HEK293 (cell line): ENCODE data around the gene WDR7.

Experiments
- CTCF ChIA-PET: fragments of 350-600 bp; formaldehyde crosslinking; extraction: SDS; loops from one replicate; lab custom pipeline; 2021; ENCODE audit warnings: antibody characterized with exemption; lab: Yijun Ruan, JAX
- POLR2A ChIA-PET: fragments of 300-600 bp; formaldehyde crosslinking; extraction: SDS; loops from one replicate; lab custom pipeline; 2020; ENCODE audit warnings: antibody characterized with exemption, inconsistent platforms; lab: Yijun Ruan, JAX
- H3K27ac ChIP-seq: fragments of 200-500 bp; sonication (Bioruptor generic); 2 replicates; pipeline ENCODE4 v1.5.1; 2014; ENCODE audit warnings: low read depth, low read length, control low read depth, inconsistent platforms; ENCODE audit errors: extremely low read depth
- H3K36me3 ChIP-seq, 2 experiments: fragments of 200-500 bp in 1 of 2; sonication (Bioruptor generic) in 1 of 2; 1 replicate in 1 of 2; 2 replicates in 1 of 2; pipeline ENCODE4 v1.5.1; 2014 to 2017; ENCODE audit warnings: inconsistent platforms in 2 of 2, low read length in 2 of 2; ENCODE audit not compliant: control insufficient read depth in 2 of 2, insufficient read depth in 1 of 2
- H3K4me1 ChIP-seq: fragments of 200-500 bp; sonication (Bioruptor generic); 2 replicates; pipeline ENCODE4 v1.5.1; 2014; ENCODE audit warnings: mild to moderate bottlenecking, low read length, inconsistent platforms; ENCODE audit not compliant: control insufficient read depth, insufficient read depth
- H3K4me3 ChIP-seq: 2 replicates; pipeline ENCODE4 v1.5.1; 2011; ENCODE audit warnings: low read depth, mild to moderate bottlenecking, control low read depth, low read length, moderate library complexity
- H3K9me3 ChIP-seq: fragments of 200-500 bp; sonication (Bioruptor generic); 2 replicates; pipeline ENCODE4 v1.5.1; 2014; ENCODE audit warnings: low read depth, low read length, inconsistent platforms; ENCODE audit not compliant: control insufficient read depth, insufficient read depth
- BCL6B ChIP-seq: fragments of 450-650 bp; formaldehyde crosslinking; IDR thresholded peaks from 2 replicates; pipeline ENCODE4 v1.5.1; 2017; ENCODE audit warnings: missing biosample characterization, missing genetic modification characterization
- PATZ1 ChIP-seq: fragments of 450-650 bp; formaldehyde crosslinking; IDR thresholded peaks from 2 replicates; pipeline ENCODE4 v1.5.1; 2016; ENCODE audit warnings: missing biosample characterization, missing genetic modification characterization
- ZBTB17 ChIP-seq: fragments of 450-650 bp; formaldehyde crosslinking; IDR thresholded peaks from 2 replicates; pipeline ENCODE4 v1.5.1; 2016; ENCODE audit warnings: missing biosample characterization, missing genetic modification characterization
- ZBTB44 ChIP-seq: fragments of 450-650 bp; IDR thresholded peaks from 2 replicates; pipeline ENCODE4 v1.5.1; 2018; ENCODE audit warnings: missing biosample characterization, mild to moderate bottlenecking, missing genetic modification characterization
- ZFP69B ChIP-seq: fragments of 450-650 bp; formaldehyde crosslinking; IDR thresholded peaks from 2 replicates; pipeline ENCODE4 v1.5.1; 2016; ENCODE audit warnings: missing biosample characterization, missing genetic modification characterization
- ZNF112 ChIP-seq: fragments of 450-650 bp; formaldehyde crosslinking; IDR thresholded peaks from 2 replicates; pipeline ENCODE4 v1.5.0; 2017; ENCODE audit warnings: missing biosample characterization, missing genetic modification characterization
- ZNF155 ChIP-seq: fragments of 450-650 bp; formaldehyde crosslinking; IDR thresholded peaks from 2 replicates; pipeline ENCODE4 v1.5.1; 2016; ENCODE audit warnings: missing biosample characterization, missing genetic modification characterization
- ZNF18 ChIP-seq: fragments of 450-650 bp; formaldehyde crosslinking; IDR thresholded peaks from 2 replicates; pipeline ENCODE4 v1.5.1; 2016; ENCODE audit warnings: missing biosample characterization, missing genetic modification characterization
- ZNF202 ChIP-seq: fragments of 450-650 bp; formaldehyde crosslinking; IDR thresholded peaks from 2 replicates; pipeline ENCODE4 v1.5.1; 2016; ENCODE audit warnings: missing biosample characterization, missing genetic modification characterization, borderline replicate concordance
- ZNF221 ChIP-seq: fragments of 450-650 bp; formaldehyde crosslinking; IDR thresholded peaks from 2 replicates; pipeline ENCODE4 v1.5.1; 2017; ENCODE audit warnings: missing biosample characterization, missing genetic modification characterization, borderline replicate concordance
- ZNF223 ChIP-seq: fragments of 450-650 bp; formaldehyde crosslinking; IDR thresholded peaks from 2 replicates; pipeline ENCODE4 v1.5.1; 2016; ENCODE audit warnings: missing biosample characterization, missing genetic modification characterization
- ZNF426 ChIP-seq: fragments of 450-650 bp; formaldehyde crosslinking; IDR thresholded peaks from 2 replicates; pipeline ENCODE4 v1.5.1; 2017; ENCODE audit warnings: missing biosample characterization, missing genetic modification characterization, mild to moderate bottlenecking, inconsistent platforms, moderate library complexity
- ZNF514 ChIP-seq: fragments of 450-650 bp; formaldehyde crosslinking; IDR thresholded peaks from 2 replicates; pipeline ENCODE4 v1.5.1; 2016; ENCODE audit warnings: missing biosample characterization, missing genetic modification characterization
- ZNF558 ChIP-seq: fragments of 450-650 bp; formaldehyde crosslinking; IDR thresholded peaks from 2 replicates; pipeline ENCODE4 v1.5.1; 2016; ENCODE audit warnings: missing biosample characterization, missing genetic modification characterization
- ZNF561 ChIP-seq: fragments of 450-650 bp; IDR thresholded peaks from 2 replicates; pipeline ENCODE4 v1.5.1; 2018; ENCODE audit warnings: missing biosample characterization, missing genetic modification characterization, borderline replicate concordance
- ZNF677 ChIP-seq: fragments of 450-650 bp; IDR thresholded peaks from 2 replicates; pipeline ENCODE4 v1.5.0; 2018; ENCODE audit warnings: missing biosample characterization, mild to moderate bottlenecking, missing genetic modification characterization, moderate library complexity
- TF ChIP-seq, protein P1 (sequence below): fragments of 450-650 bp; formaldehyde crosslinking; IDR thresholded peaks from 2 replicates; pipeline ENCODE4 v1.5.1; 2016; ENCODE audit warnings: missing biosample characterization, missing genetic modification characterization
- TF ChIP-seq, protein P2 (sequence below): fragments of 450-650 bp; formaldehyde crosslinking; IDR thresholded peaks from 2 replicates; pipeline ENCODE4 v1.5.1; 2016; ENCODE audit warnings: missing biosample characterization, missing genetic modification characterization

WDR7 gene

DNA sequence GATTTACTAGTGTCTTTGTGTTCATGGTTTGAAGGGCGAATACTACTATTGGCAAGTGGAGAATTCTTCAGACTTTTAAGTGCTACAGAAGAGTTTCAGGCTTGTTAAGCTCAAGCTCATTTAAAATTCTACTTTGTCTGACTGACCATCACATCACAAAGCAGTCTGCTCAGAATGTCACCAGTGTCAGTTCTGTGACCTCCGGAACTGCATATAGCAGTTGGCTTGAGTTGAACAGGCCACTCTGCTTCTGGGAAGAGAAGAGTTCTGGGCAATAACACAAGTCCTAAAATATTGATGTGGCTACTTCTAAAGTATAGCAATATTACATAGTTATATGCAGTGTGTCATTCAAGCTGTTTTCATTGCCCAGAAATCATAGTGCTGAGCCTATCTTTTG lies 250.8 kb downstream of the WDR7 start (continued):
- TF ChIP-seq, protein P1, sequence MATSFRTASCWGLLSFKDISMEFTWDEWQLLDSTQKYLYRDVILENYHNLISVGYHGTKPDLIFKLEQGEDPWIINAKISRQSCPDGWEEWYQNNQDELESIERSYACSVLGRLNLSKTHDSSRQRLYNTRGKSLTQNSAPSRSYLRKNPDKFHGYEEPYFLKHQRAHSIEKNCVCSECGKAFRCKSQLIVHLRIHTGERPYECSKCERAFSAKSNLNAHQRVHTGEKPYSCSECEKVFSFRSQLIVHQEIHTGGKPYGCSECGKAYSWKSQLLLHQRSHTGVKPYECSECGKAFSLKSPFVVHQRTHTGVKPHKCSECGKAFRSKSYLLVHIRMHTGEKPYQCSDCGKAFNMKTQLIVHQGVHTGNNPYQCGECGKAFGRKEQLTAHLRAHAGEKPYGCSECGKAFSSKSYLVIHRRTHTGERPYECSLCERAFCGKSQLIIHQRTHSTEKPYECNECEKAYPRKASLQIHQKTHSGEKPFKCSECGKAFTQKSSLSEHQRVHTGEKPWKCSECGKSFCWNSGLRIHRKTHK (tag by site-specific recombination), result no peak
- no peak for TF ChIP-seq ZNF558 (tag by site-specific recombination)
- TF ChIP-seq, all 188 proteins: peak for 0

DNA sequence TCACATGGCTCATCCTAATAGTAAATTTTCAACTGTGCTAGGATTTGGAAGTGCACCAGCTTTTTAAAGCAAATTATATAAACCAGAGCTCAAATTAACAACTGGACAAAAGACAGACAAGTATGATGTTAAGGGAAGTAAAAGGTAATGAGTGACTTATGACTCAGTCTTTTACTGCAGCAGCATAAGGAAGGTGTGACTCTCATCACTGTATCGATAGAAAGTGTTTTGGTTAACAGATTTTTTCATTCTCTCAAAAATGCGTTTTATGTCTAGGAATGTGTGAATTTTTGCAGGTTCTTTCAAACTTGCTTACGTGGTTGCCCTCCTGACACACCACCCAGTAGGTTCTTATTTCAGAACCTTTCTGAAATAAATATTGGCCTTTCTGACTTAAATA lies 251.5 kb downstream of the WDR7 start:
- CTCF ChIA-PET, result no interaction called here
- no peaks in the 10 kb centered on the region for H3K9me3 ChIP-seq
- H3K4me3 ChIP-seq, result no peak overlapping the region
- no peaks in the 10 kb centered on the region for H3K36me3 ChIP-seq
- TF ChIP-seq BCL6B (tag by site-specific recombination), result no peak
- TF ChIP-seq ZBTB44 (tag by site-specific recombination), result no peak
- TF ChIP-seq ZNF18 (tag by site-specific recombination), result no peak
- TF ChIP-seq ZNF112 (tag by site-specific recombination), result no peak
- TF ChIP-seq ZBTB17 (tag by site-specific recombination), result no peak
- no peak for TF ChIP-seq ZNF223 (tag by site-specific recombination)
- TF ChIP-seq ZNF561, result no peak
- TF ChIP-seq ZNF221 (tag by site-specific recombination), result no peak
- TF ChIP-seq, protein P2, sequence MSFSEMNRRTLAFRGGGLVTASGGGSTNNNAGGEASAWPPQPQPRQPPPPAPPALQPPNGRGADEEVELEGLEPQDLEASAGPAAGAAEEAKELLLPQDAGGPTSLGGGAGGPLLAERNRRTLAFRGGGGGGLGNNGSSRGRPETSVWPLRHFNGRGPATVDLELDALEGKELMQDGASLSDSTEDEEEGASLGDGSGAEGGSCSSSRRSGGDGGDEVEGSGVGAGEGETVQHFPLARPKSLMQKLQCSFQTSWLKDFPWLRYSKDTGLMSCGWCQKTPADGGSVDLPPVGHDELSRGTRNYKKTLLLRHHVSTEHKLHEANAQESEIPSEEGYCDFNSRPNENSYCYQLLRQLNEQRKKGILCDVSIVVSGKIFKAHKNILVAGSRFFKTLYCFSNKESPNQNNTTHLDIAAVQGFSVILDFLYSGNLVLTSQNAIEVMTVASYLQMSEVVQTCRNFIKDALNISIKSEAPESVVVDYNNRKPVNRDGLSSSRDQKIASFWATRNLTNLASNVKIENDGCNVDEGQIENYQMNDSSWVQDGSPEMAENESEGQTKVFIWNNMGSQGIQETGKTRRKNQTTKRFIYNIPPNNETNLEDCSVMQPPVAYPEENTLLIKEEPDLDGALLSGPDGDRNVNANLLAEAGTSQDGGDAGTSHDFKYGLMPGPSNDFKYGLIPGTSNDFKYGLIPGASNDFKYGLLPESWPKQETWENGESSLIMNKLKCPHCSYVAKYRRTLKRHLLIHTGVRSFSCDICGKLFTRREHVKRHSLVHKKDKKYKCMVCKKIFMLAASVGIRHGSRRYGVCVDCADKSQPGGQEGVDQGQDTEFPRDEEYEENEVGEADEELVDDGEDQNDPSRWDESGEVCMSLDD (tag by site-specific recombination), result no peak
- no peak for TF ChIP-seq ZNF202 (tag by site-specific recombination)
- TF ChIP-seq ZNF677 (tag by site-specific recombination), result no peak
- TF ChIP-seq ZNF514 (tag by site-specific recombination), result no peak
- no peak for TF ChIP-seq ZFP69B (tag by site-specific recombination)
- no peak for TF ChIP-seq ZNF426 (tag by site-specific recombination)
- TF ChIP-seq ZNF155, result no peak
- no peak for TF ChIP-seq PATZ1 (tag by site-specific recombination)
- POLR2A ChIA-PET, result no interaction called here
- H3K4me1 ChIP-seq, result no peaks in the 10 kb centered on the region
- H3K27ac ChIP-seq, result no peak overlapping the region
